MM.1S (cell line): ENCODE measurements around the gene PSKH1.

Source experiments
- EZH2 ChIP-seq: fragments of 300-600 bp; sonication (generic); optimal IDR thresholded peaks from 2 replicates; pipeline ENCODE3; 2017; ENCODE audit warnings: low read depth, mild to moderate bottlenecking, antibody characterized with exemption, low read length, mixed read lengths
- EZH2phosphoT487 ChIP-seq: fragments of 300-600 bp; sonication (generic); IDR thresholded peaks from 2 replicates; pipeline ENCODE4 v1.6.1; 2018; ENCODE audit warnings: antibody characterized with exemption, low read length
- TF ChIP-seq, protein P1 (sequence below): fragments of 300-600 bp; sonication (generic); IDR thresholded peaks from 2 replicates; pipeline ENCODE4 v1.5.1; 2016; ENCODE audit warnings: antibody characterized with exemption, low read length, mixed read lengths

DNA sequence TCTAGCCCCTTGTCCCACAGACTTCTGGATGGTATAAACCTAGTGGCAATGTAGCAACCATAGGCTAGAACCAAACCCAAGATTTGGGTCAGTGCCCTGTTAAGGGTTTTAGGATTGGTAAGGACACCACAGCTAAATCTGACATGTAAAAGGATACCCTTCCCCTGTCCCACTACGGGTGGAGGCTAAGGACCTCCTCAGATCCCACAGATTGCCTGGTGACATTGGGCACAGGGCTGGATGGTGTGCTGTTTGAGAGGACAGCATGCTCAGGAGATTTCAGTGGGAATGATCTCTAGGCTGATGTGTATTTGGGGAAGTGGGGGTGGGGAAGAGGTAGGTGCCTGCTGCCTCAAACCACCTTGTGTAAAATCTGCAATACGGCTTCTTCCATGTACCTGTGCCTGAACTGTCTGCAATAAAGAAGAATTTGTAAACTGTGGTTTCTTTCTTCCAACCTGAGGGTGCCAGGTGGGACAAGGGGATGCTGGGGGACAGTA is 20.9 kb upstream of the PSKH1 start:
- TF ChIP-seq, protein P1, sequence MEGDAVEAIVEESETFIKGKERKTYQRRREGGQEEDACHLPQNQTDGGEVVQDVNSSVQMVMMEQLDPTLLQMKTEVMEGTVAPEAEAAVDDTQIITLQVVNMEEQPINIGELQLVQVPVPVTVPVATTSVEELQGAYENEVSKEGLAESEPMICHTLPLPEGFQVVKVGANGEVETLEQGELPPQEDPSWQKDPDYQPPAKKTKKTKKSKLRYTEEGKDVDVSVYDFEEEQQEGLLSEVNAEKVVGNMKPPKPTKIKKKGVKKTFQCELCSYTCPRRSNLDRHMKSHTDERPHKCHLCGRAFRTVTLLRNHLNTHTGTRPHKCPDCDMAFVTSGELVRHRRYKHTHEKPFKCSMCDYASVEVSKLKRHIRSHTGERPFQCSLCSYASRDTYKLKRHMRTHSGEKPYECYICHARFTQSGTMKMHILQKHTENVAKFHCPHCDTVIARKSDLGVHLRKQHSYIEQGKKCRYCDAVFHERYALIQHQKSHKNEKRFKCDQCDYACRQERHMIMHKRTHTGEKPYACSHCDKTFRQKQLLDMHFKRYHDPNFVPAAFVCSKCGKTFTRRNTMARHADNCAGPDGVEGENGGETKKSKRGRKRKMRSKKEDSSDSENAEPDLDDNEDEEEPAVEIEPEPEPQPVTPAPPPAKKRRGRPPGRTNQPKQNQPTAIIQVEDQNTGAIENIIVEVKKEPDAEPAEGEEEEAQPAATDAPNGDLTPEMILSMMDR = no peak
- TF ChIP-seq EZH2 = no peak
- no peak for TF ChIP-seq EZH2phosphoT487
